HL-60/S4 treated with retinoic acid at 250 ng/mL for 4 days and 3 days (cell line): ENCODE data around the gene MAB21L2.

Experiments used
- in situ Hi-C: fragments of 300-500 bp; cut with MboI; formaldehyde crosslinking; loops from 2 replicates; pipeline ENCODE4 v1.7.0; 2022; ENCODE audit warnings: low sequenced_read_pairs

The MAB21L2 gene

GRCh38 chr4:150600812-150601445, 19.0 kb downstream of the MAB21L2 start:
- in situ Hi-C loops, result no loop called here

GRCh38 chr4:150609131-150609530, 27.2 kb downstream of the MAB21L2 start:
- in situ Hi-C loops, result no loop called here

- in situ Hi-C loops, result no loop called here
These were observed 37.1 kb downstream of the MAB21L2 start for GRCh38 chr4:150619042-150619441.

- in situ Hi-C loops, result no loop called here
These were observed 42.1 kb downstream of the MAB21L2 start for GRCh38 chr4:150624055-150624454.

- in situ Hi-C loops, result no loop called here
These were observed 43.1 kb downstream of the MAB21L2 start for GRCh38 chr4:150625033-150625432.

GRCh38 chr4:150628073-150628472, 46.1 kb downstream of the MAB21L2 start:
- in situ Hi-C loops, result no loop called here

- in situ Hi-C loops, result no loop called here
These were observed 50.7 kb downstream of the MAB21L2 start for GRCh38 chr4:150632639-150633038.
